GM23248 (cell line): ENCODE results near the gene FOXR1. TPM values are rescaled to one million over a fixed set of nuclear protein-coding genes. Genes with fewer than 3 reads are reported as not detected.
"Not testable (repeated sequence)": the region's sequence is repeated elsewhere in the genome, so short reads cannot be mapped to it uniquely, and the experiment has no call there.

Source experiments
- DNase-seq: peaks from one replicate; pipeline ENCODE4 v3.0.0-alpha.2; 2015
- H2AFZ ChIP-seq: fragments of 200-600 bp; sonication (generic); 2 replicates; pipeline ENCODE4 v1.6.1; 2016; ENCODE audit warnings: antibody characterized with exemption
- H3F3A ChIP-seq: fragments of 200-600 bp; sonication (generic); 2 replicates; pipeline ENCODE4 v1.6.1; 2016; ENCODE audit warnings: mild to moderate bottlenecking, antibody characterized with exemption, mixed run types; ENCODE audit not compliant: insufficient read depth
- H3K27ac ChIP-seq: fragments of 200-600 bp; sonication (generic); 2 replicates; pipeline ENCODE4 v1.5.1; 2016; ENCODE audit warnings: mild to moderate bottlenecking
- H3K27me3 ChIP-seq: fragments of 200-600 bp; sonication (generic); replicated peaks from 2 replicates; pipeline ENCODE4 v1.6.1; 2016; ENCODE audit warnings: mild to moderate bottlenecking; ENCODE audit not compliant: insufficient read depth
- H3K36me3 ChIP-seq: fragments of 200-600 bp; sonication (generic); 2 replicates; pipeline ENCODE4 v1.6.1; 2016; ENCODE audit warnings: low read depth, mild to moderate bottlenecking
- H3K4me1 ChIP-seq: fragments of 200-600 bp; sonication (generic); 2 replicates; pipeline ENCODE4 v1.6.1; 2016; ENCODE audit warnings: mild to moderate bottlenecking; ENCODE audit not compliant: insufficient read depth
- H3K4me2 ChIP-seq: fragments of 200-600 bp; sonication (generic); one replicate; pipeline ENCODE4 v1.6.1; 2016; ENCODE audit warnings: mild to moderate bottlenecking; ENCODE audit not compliant: unreplicated experiment
- H3K4me3 ChIP-seq: fragments of 200-600 bp; sonication (generic); 2 replicates; pipeline ENCODE4 v1.5.1; 2016; ENCODE audit warnings: mild to moderate bottlenecking
- H3K79me2 ChIP-seq: fragments of 200-600 bp; sonication (generic); 2 replicates; pipeline ENCODE4 v1.6.1; 2016; ENCODE audit warnings: mild to moderate bottlenecking; ENCODE audit not compliant: insufficient read depth
- H3K9ac ChIP-seq: fragments of 200-600 bp; sonication (generic); 2 replicates; pipeline ENCODE4 v1.6.1; 2016; ENCODE audit warnings: mild to moderate bottlenecking
- H3K9me2 ChIP-seq: fragments of 200-600 bp; sonication (generic); 2 replicates; pipeline ENCODE4 v1.6.1; 2016; ENCODE audit warnings: mixed run types, mild to moderate bottlenecking, moderate library complexity; ENCODE audit not compliant: insufficient read depth
- H3K9me3 ChIP-seq: fragments of 200-600 bp; sonication (generic); one replicate; pipeline ENCODE4 v1.6.1; 2017; ENCODE audit warnings: low read depth
- H4K20me1 ChIP-seq: fragments of 200-600 bp; sonication (generic); 2 replicates; pipeline ENCODE4 v1.6.0; 2016; ENCODE audit not compliant: insufficient read depth
- EZH2 ChIP-seq: fragments of 200-600 bp; sonication (generic); IDR thresholded peaks from 2 replicates; pipeline ENCODE4 v1.6.1; 2018; ENCODE audit warnings: antibody characterized with exemption, mild to moderate bottlenecking; ENCODE audit not compliant: insufficient read depth, poor library complexity, severe bottlenecking
- EZH2phosphoT487 ChIP-seq: fragments of 200-600 bp; sonication (generic); IDR thresholded peaks from 2 replicates; pipeline ENCODE4 v1.6.1; 2018; ENCODE audit warnings: antibody characterized with exemption, moderate library complexity, mild to moderate bottlenecking, low read depth; ENCODE audit not compliant: insufficient read depth
- WGBS, 2 experiments: methylation state at CpG; one replicate each; pipeline ENCODE4 v1.1.6; 2015 to 2017; ENCODE audit warnings: low lambda C conversion rate in 2 of 2, low coverage in 1 of 2; ENCODE audit errors: missing lambda C conversion rate in 2 of 2; 5-methylcytosine and 5-hydroxymethylcytosine counted together
- in situ Hi-C: fragments of 300-500 bp; cut with MboI; formaldehyde crosslinking; loops from 2 replicates; pipeline ENCODE4 v1.15.0; 2020
- polyA plus RNA-seq: library from polyadenylated mRNA; unstranded; fragments of >200 nt; fragmentation: Nextera tagmentation; extraction: Ambion mirVana; gene quantifications from 2 replicates; pipeline ENCODE4 v1.2.1, GENCODE V29; 2016
- total RNA-seq: library from RNA; depleted of rRNA; stranded (reverse); fragments of >200 nt; shearing (Covaris generic); gene quantifications from 2 replicates; pipeline ENCODE4 v1.2.3, GENCODE V29; 2014

FOXR1 gene
- total and polyA plus RNA-seq, 2 experiments from 2014 or later, result not detected

GRCh38 chr11:118973985-118974384 lies 2.4 kb downstream of the FOXR1 start:
- H3K36me3 ChIP-seq, result no peaks in the 10 kb centered on the region
- H4K20me1 ChIP-seq, result no peaks in the 10 kb centered on the region
- no peak overlapping the region for H3K4me3 ChIP-seq
- in situ Hi-C loops, result no loop called here
- H3K4me2 ChIP-seq, result no peak overlapping the region
- no peaks in the 10 kb centered on the region for H3K4me1 ChIP-seq
- H2AFZ ChIP-seq, result no peak overlapping the region
- H3K9ac ChIP-seq, result no peak overlapping the region
- H3F3A ChIP-seq, result no peaks in the 10 kb centered on the region
- no peak for DNase-seq
- WGBS, 2 experiments, result 96 to 100% methylated on average over 2 of the region's 2 CpGs
- no peaks in the 10 kb centered on the region for H3K9me3 ChIP-seq
- no peaks in the 10 kb centered on the region for H3K79me2 ChIP-seq
- H3K27me3 ChIP-seq, result peaks cover 13% of the 10 kb centered on the region; the same call in 1 of the 2 replicates
- TF ChIP-seq EZH2 (no peak), EZH2phosphoT487 (no peak)
- no peaks in the 10 kb centered on the region for H3K9me2 ChIP-seq
- no peak overlapping the region for H3K27ac ChIP-seq

GRCh38 chr11:118975771-118976709 lies 4.5 kb downstream of the FOXR1 start:
- H3K9me3 ChIP-seq, result no peaks in the 10 kb centered on the region
- H4K20me1 ChIP-seq, result no peaks in the 10 kb centered on the region
- H3F3A ChIP-seq, result no peaks in the 10 kb centered on the region
- no peaks in the 10 kb centered on the region for H3K4me1 ChIP-seq
- WGBS, 2 experiments, result 75 to 78% methylated on average over 15 of the region's 15 CpGs
- in situ Hi-C loops, result no loop called here
- no peaks in the 10 kb centered on the region for H3K79me2 ChIP-seq
- no peaks in the 10 kb centered on the region for H3K36me3 ChIP-seq
- no peak overlapping the region for H3K27ac ChIP-seq
- peaks cover 9% of the 10 kb centered on the region; the same call in 1 of the 2 replicates for H3K27me3 ChIP-seq
- no peak overlapping the region for H3K9ac ChIP-seq
- TF ChIP-seq EZH2 (no peak), EZH2phosphoT487 (no peak)
- H3K4me3 ChIP-seq, result no peak overlapping the region
- H2AFZ ChIP-seq, result no peak overlapping the region
- peak; percentile 9 for DNase-seq
- H3K4me2 ChIP-seq, result no peak overlapping the region
- no peaks in the 10 kb centered on the region for H3K9me2 ChIP-seq

GRCh38 chr11:118979434-118979833 lies 7.9 kb downstream of the FOXR1 start:
- TF ChIP-seq EZH2 (no peak), EZH2phosphoT487 (no peak)
- no peaks in the 10 kb centered on the region for H4K20me1 ChIP-seq
- in situ Hi-C loops, result no loop called here
- DNase-seq, result no peak
- H3K9ac ChIP-seq, result no peak overlapping the region
- H3K9me2 ChIP-seq, result no peaks in the 10 kb centered on the region
- peaks cover 9% of the 10 kb centered on the region; the same call in 1 of the 2 replicates for H3K27me3 ChIP-seq
- H3K4me2 ChIP-seq, result no peak overlapping the region
- 45 to 53% methylated on average over 9 of the region's 9 CpGs for WGBS, 2 experiments
- no peak overlapping the region for H3K4me3 ChIP-seq
- H2AFZ ChIP-seq, result no peak overlapping the region
- no peaks in the 10 kb centered on the region for H3K79me2 ChIP-seq
- no peak overlapping the region for H3K27ac ChIP-seq
- no peaks in the 10 kb centered on the region for H3K9me3 ChIP-seq
- H3K4me1 ChIP-seq, result no peaks in the 10 kb centered on the region
- no peaks in the 10 kb centered on the region for H3F3A ChIP-seq
- H3K36me3 ChIP-seq, result no peaks in the 10 kb centered on the region

- Histone ChIP-seq H3K9ac (no peak overlapping the region), H3K27ac (no peak overlapping the region), H4K20me1 (no peaks in the 10 kb centered on the region), H3K4me1 (no peaks in the 10 kb centered on the region), H3K79me2 (no peaks in the 10 kb centered on the region), H3K36me3 (no peaks in the 10 kb centered on the region), H3K9me2 (no peaks in the 10 kb centered on the region), H3K4me2 (peak overlapping the region; percentile 34), H2AFZ (peak overlapping the region; percentile 72), H3F3A (no peaks in the 10 kb centered on the region), H3K27me3 (0 out of 2 replicates have a peak, but pooled peaks cover 4% of the 10 kb centered on the region), H3K9me3 (no peaks in the 10 kb centered on the region), H3K4me3 (peak overlapping the region; percentile 23; the same call in 1 of the 2 replicates)
- TF ChIP-seq EZH2phosphoT487, result no peak
- TF ChIP-seq EZH2, result no peak
- DNase-seq, result peak; percentile 36
- in situ Hi-C loops, result no loop called here
- 11 to 14% methylated on average over 21 of the region's 21 CpGs for WGBS, 2 experiments
Observed at GRCh38 chr11:118980191-118980881, 8.8 kb downstream of the FOXR1 start.

GRCh38 chr11:118984337-118984736 lies 12.8 kb downstream of the FOXR1 start:
- H3K9me2 ChIP-seq, H3F3A ChIP-seq, in situ Hi-C loops, H3K27me3 ChIP-seq, H3K27ac ChIP-seq, H3K4me1 ChIP-seq, H3K9me3 ChIP-seq, H3K4me3 ChIP-seq, H2AFZ ChIP-seq, H3K36me3 ChIP-seq, H3K9ac ChIP-seq, H3K79me2 ChIP-seq, H4K20me1 ChIP-seq, H3K4me2 ChIP-seq, DNase-seq: not testable (repeated sequence)
- WGBS, 2 experiments, result 75 to 81% methylated on average over 8 of the region's 8 CpGs
